ENCODE results near the gene OR1D2. TPM values are rescaled to one million over a fixed set of nuclear protein-coding genes. Genes with fewer than 3 reads are reported as not detected.

OR1D2 gene
- polyA plus RNA-seq, 1 donor (not counting 4 experiments of a cell fraction or from before 2014, with no cell fraction given): not detected

DNA sequence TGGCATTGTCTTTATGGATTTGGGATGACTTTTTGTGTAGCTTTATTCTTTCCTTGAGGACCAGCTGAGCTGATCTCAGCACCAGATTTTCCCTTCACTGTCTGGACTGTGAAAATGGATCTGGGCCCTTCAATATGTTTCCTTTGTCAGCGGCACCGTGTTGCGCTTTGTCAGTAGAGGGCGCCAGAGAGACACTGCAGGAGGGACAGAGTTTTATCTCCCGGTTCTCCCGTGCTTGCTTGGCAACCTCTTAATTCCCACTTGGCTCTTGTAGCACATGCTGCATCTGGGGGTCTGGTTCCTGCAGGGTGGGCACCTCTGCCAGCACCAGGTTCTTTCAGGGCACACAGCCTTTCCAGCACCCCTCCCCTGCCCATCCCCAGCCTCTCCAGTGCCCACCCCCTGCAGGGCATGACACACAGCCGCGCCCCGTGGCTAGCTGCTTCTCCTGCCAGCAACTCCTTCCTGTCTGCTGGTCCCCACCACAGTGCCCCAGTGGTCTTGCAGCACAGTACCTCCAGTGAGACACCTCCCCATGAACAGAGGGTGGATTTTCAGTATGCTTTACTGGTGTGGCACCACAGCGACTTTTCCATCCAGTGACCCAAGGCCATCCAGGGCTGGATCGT, 60.4 kb downstream of the OR1D2 start:
- DNase-seq (ENCODE audit: low read depth, low spot score) (no peak), FAIRE-seq (no peak)
- no peak overlapping the region for H3K27ac ChIP-seq (ENCODE audit: control insufficient read depth, insufficient read depth, low read length)
- no peaks in the 10 kb centered on the region for H3K36me3 ChIP-seq (ENCODE audit: control insufficient read depth in 2 of 2, extremely low read depth in 1 of 2, insufficient read depth in 2 of 2, low read length in 2 of 2)
- H3K4me3 ChIP-seq (ENCODE audit: control insufficient read depth in 2 of 3, extremely low read depth in 1 of 3, insufficient read depth in 2 of 3, low read depth in 1 of 3, low read length in 3 of 3): no peak overlapping the region
- H3K9me3 ChIP-seq (ENCODE audit: control insufficient read depth, low read depth, low read length): peaks cover 5% of the 10 kb centered on the region
- H3K9me1 ChIP-seq (ENCODE audit: control insufficient read depth, extremely low read depth, insufficient read depth, low read length): no peaks in the 10 kb centered on the region
- dilution Hi-C loops (cut with MboI; ENCODE audit: extremely low pct_ligation_motif_present, low sequenced_read_pairs): no loop called here
- no peaks in the 10 kb centered on the region for H3K79me2 ChIP-seq (ENCODE audit: control insufficient read depth, insufficient read depth, low read length)
- H3K9ac ChIP-seq (ENCODE audit: control insufficient read depth, extremely low read depth, insufficient read depth, low read length): no peak overlapping the region
- no peak overlapping the region for H2AFZ ChIP-seq (ENCODE audit: control insufficient read depth, low read length)
- H3K4me1 ChIP-seq (ENCODE audit: control insufficient read depth, extremely low read depth, insufficient read depth, low read length): peaks cover 6% of the 10 kb centered on the region
- no peak for TF ChIP-seq EZH2 (IDR thresholded peaks at IDR 0.05; ENCODE audit: low read length)
- TF ChIP-seq, protein P1, sequence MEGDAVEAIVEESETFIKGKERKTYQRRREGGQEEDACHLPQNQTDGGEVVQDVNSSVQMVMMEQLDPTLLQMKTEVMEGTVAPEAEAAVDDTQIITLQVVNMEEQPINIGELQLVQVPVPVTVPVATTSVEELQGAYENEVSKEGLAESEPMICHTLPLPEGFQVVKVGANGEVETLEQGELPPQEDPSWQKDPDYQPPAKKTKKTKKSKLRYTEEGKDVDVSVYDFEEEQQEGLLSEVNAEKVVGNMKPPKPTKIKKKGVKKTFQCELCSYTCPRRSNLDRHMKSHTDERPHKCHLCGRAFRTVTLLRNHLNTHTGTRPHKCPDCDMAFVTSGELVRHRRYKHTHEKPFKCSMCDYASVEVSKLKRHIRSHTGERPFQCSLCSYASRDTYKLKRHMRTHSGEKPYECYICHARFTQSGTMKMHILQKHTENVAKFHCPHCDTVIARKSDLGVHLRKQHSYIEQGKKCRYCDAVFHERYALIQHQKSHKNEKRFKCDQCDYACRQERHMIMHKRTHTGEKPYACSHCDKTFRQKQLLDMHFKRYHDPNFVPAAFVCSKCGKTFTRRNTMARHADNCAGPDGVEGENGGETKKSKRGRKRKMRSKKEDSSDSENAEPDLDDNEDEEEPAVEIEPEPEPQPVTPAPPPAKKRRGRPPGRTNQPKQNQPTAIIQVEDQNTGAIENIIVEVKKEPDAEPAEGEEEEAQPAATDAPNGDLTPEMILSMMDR (optimal IDR thresholded peaks at IDR 0.05 in 1 of 3, IDR thresholded peaks at IDR 0.05 in 1 of 3, conservative IDR thresholded peaks at IDR 0.05 in 1 of 3; ENCODE audit: extremely low read depth in 1 of 3, insufficient read depth in 2 of 3, low read length in 3 of 3): peak; percentile 35 to 48 (median 40)
- H3K4me2 ChIP-seq (ENCODE audit: control insufficient read depth, extremely low read depth, insufficient read depth, low read depth, low read length): no peak overlapping the region
- no peaks in the 10 kb centered on the region for H4K20me1 ChIP-seq (ENCODE audit: control insufficient read depth, extremely low read depth, insufficient read depth, low read length)
- H3K27me3 ChIP-seq (ENCODE audit: control insufficient read depth, extremely low read depth, insufficient read depth, low read length): no peaks in the 10 kb centered on the region

DNA sequence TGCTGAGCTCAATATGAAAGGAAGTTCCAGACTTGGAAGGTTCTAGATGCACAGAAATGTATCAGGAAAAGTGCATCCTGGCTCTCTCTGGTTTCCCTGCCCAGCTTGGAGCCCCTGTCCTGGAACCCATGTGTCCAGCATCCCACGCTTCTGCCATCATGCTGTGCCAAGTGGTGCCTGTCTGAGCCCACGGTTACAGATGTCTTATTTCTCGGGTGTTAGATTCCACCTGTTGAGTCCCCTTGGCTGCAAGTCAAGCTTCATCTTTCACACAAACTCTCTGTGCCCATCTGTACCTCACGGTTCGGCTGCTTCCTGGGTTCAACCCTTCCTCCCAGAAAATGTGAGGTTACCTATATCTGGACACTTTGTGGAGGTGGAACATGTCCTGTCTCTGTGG, 63.3 kb downstream of the OR1D2 start:
- Histone ChIP-seq H3K9me1 (ENCODE audit: control insufficient read depth, extremely low read depth, insufficient read depth, low read length) (no peaks in the 10 kb centered on the region), H3K4me1 (ENCODE audit: control insufficient read depth, extremely low read depth, insufficient read depth, low read length) (no peaks in the 10 kb centered on the region), H2AFZ (ENCODE audit: control insufficient read depth, low read length) (no peak overlapping the region), H3K4me2 (ENCODE audit: control insufficient read depth, extremely low read depth, insufficient read depth, low read depth, low read length) (no peak overlapping the region), H4K20me1 (ENCODE audit: control insufficient read depth, extremely low read depth, insufficient read depth, low read length) (no peaks in the 10 kb centered on the region), H3K27ac (ENCODE audit: control insufficient read depth, insufficient read depth, low read length) (no peak overlapping the region), H3K9me3 (ENCODE audit: control insufficient read depth, low read depth, low read length) (peaks cover 5% of the 10 kb centered on the region), H3K4me3 (ENCODE audit: control insufficient read depth in 2 of 3, extremely low read depth in 1 of 3, insufficient read depth in 2 of 3, low read depth in 1 of 3, low read length in 3 of 3) (no peak overlapping the region), H3K9ac (ENCODE audit: control insufficient read depth, extremely low read depth, insufficient read depth, low read length) (no peak overlapping the region), H3K27me3 (ENCODE audit: control insufficient read depth, extremely low read depth, insufficient read depth, low read length) (no peaks in the 10 kb centered on the region), H3K36me3 (ENCODE audit: control insufficient read depth in 2 of 2, extremely low read depth in 1 of 2, insufficient read depth in 2 of 2, low read length in 2 of 2) (no peaks in the 10 kb centered on the region), H3K79me2 (ENCODE audit: control insufficient read depth, insufficient read depth, low read length) (no peaks in the 10 kb centered on the region)
- TF ChIP-seq, protein P1 (optimal IDR thresholded peaks at IDR 0.05 in 1 of 3, IDR thresholded peaks at IDR 0.05 in 1 of 3, conservative IDR thresholded peaks at IDR 0.05 in 1 of 3; ENCODE audit: extremely low read depth in 1 of 3, insufficient read depth in 2 of 3, low read length in 3 of 3): no peak
- TF ChIP-seq EZH2 (IDR thresholded peaks at IDR 0.05; ENCODE audit: low read length): no peak
- no peak for FAIRE-seq
- no peak for DNase-seq (ENCODE audit: low read depth, low spot score)
- dilution Hi-C loops (cut with MboI; ENCODE audit: extremely low pct_ligation_motif_present, low sequenced_read_pairs): no loop called here

Measured in keratinocyte (primary cell).